Measurements from ENCODE around the gene FAIM.

Gene FAIM

GRCh38 chr3:138681463-138682220 is 73.1 kb downstream of the FAIM start:
- DNase-seq: no peak

GRCh38 chr3:138682648-138683047 is 74.1 kb downstream of the FAIM start:
- no peak for DNase-seq
